ENCODE data around the gene SIGLEC12. TPM values are rescaled to one million over a fixed set of nuclear protein-coding genes. Genes with fewer than 3 reads are reported as not detected.

The SIGLEC12 gene
- not detected in 2 replicates for total RNA-seq (2014; rRNA removed; shearing (Covaris generic))

DNA sequence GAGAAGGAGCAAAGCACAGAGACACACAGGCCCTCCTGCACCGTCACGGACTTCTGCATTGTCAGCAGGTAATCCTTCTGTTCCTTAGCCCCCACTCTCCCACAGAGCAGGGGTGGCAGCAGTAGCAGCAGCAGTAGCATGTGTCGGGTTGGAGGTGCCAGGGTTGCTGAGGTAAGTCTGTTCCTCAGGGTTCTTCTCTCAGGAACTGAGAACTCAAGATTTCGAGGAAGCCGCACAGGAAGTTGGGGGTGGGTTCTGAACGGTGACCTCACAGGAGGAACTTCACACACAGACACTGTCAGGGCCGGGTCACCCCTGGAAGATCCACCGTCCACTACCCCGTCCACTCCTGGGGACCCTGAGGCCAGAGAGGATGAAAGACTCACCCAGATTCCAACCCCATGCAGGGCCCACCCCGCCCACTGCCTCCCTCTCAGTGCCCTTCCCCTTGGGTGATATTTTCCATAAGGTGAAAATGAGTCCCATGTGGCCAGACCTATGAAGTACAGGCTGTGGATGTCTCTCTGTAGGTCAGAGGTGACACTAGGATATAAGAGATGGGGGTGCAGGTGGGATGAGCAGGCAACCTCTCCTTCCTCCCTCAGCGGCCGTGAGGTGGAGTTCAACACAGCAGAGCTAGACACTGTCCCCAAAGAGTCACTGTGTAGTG is at the start of gene SIGLEC12:
TSS of gene SIGLEC12 (minus strand) at position 207 of the 670 bp plus-strand sequence. CDS start at position 140, 67 bp downstream.
- no peak for DNase-seq (ENCODE audit: low spot score)

- DNase-seq (ENCODE audit: low spot score): no peak
Measured at GRCh38 chr19:51550848-51551672, 49.5 kb upstream of the SIGLEC12 start.

- no peak for DNase-seq (ENCODE audit: low spot score)
Measured at GRCh38 chr19:51549533-51550324, 48.1 kb upstream of the SIGLEC12 start.

DNA sequence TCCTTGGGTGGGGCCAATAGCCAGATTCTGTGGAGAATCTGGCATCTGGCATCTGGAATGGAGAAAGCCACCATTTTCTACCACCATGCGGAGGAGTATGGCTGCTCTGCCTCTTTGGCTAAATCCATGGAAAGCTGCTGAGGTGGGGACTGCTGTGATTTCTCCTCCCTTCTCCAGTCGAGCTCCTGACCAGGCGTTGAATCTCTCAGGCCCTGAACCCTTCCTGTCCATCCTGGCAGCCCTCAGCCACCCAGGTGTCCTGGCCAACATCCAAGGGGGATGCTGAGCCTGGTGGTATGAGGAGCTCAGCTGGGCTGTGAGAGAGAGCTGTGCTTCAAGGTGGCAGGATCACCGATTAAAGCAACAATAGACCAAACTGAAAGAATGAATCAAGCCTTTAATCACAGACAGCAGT is 47.3 kb upstream of the SIGLEC12 start:
- DNase-seq (ENCODE audit: low spot score): no peak

GRCh38 chr19:51548213-51548651 is 46.6 kb upstream of the SIGLEC12 start:
- DNase-seq (ENCODE audit: low spot score): no peak

DNA sequence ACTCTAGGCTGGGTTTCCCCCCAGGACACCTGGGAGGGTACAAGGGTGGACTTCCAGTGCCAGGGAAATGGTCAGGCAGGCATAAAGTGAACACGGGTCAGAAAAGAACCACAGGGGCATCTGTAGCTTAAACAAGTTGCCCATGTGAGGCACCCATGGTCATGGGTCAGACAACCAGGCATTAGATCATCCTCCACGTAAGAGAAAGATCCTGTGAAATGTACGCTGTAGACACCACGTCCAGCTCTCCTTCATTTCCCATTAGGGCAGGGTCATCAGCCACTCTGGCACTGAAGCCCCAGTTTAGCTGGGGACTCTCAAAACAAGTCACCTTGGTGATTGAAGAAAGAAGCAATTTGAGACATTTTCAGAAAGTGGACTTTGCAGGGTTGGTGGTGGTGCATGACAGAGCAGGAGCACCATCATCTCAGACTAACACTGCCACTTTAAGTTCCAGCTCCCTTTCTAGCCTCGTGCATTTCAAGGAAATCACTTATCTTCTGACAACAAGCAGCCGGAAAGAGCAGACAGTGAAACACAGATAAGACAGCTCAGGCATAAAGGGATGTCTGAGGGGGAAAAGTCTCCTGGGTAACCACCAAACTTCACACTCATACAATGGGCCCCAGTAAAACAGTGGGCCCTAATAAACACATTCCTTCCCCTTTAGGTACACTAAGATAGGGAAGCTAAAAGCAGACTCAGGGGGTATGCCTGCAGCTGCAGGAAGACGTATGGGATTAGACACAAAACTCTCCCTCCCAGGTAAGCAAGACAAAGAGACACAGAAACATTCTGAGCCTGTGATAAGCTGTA is 46.0 kb upstream of the SIGLEC12 start:
- DNase-seq (ENCODE audit: low spot score): no peak

DNA sequence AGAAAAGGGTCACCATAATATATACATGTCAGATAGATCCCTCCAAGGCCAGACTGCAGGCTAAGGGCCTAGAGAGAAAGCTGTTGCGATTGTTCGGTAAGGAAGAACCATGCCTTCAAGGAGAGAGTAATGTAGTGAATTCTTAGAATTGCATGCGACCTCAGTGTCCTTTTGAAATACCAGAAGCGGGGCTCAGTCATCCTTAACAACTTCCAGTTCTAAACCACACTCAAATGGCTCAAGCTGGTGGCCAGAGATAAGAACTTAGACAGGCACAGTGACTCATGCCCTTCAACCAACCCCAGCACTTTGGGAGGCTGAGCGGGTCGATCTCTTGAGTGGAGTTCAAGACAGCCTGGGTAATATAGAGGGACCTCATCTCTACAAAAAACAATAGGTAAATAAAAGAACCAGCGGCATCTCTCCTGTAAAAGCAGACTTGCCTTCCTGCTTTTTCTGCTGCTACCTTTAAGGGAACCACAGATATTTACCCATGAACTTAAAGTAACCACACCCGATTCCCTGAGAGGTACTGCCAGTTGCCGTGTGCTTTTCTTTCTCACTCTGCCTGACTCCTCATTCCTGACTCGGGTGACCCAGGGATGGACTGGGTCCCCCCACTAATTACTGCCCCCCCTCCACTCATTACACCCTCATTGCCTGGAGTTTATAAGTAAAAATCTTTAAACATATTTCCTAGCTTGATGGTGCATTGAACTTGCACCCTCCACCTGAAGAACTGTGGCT is 45.2 kb upstream of the SIGLEC12 start:
- DNase-seq (ENCODE audit: low spot score): no peak

DNA sequence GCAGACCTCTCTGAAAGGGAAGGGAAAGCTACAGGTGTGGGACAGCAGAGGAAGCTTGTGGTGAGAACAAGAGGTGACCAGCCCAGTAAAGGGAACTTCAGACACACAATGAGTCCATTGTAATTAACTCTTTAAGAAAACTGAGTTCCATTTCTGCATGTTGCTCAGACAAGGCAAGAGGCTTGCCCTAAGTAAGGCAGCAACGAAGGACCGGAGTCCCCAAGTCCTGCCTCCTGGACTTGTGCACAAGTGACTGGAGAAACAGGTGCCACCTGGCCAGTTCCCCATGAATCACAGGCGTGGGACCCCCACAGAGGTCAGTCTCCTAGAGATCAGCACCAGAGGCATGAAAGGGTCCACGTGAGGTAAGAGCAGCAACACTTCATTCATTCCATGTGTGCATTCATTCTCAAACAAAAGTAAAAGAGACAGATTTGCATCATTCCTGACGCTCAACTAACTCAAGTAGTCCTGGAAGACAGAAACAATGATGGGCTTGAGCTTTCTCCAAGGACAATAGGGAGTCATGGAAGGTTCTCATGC is 44.6 kb upstream of the SIGLEC12 start:
- DNase-seq (ENCODE audit: low spot score): no peak

- no peak for DNase-seq (ENCODE audit: low spot score)
Measured at GRCh38 chr19:51544038-51544437, 42.4 kb upstream of the SIGLEC12 start.

DNA sequence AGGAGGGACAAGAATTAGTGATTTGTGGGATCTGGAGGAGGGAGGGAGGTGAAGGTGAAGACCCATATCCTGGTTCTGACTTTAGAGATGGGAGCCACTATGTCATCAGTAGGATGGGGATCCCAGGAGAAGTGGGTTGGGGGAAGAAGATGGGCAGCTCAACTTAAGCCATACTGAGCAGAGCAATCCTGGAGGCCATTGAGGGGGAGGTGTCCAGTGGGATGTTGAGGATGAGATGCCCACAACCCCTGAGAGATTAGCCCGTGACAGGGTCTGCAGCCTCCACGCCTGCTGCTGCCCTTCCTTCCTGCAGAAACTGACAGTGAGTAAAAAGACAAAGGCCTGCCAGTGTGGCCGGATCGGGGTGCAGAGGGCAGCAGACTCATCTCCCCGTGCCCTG is 41.1 kb upstream of the SIGLEC12 start:
- no peak for DNase-seq (ENCODE audit: low spot score)

- DNase-seq (ENCODE audit: low spot score): no peak
Measured at GRCh38 chr19:51541458-51542357, 40.1 kb upstream of the SIGLEC12 start.

- DNase-seq (ENCODE audit: low spot score): no peak
Measured at GRCh38 chr19:51539821-51540366, 38.3 kb upstream of the SIGLEC12 start.

- no peak for DNase-seq (ENCODE audit: low spot score)
Measured at GRCh38 chr19:51535535-51535934, 33.9 kb upstream of the SIGLEC12 start.

DNA sequence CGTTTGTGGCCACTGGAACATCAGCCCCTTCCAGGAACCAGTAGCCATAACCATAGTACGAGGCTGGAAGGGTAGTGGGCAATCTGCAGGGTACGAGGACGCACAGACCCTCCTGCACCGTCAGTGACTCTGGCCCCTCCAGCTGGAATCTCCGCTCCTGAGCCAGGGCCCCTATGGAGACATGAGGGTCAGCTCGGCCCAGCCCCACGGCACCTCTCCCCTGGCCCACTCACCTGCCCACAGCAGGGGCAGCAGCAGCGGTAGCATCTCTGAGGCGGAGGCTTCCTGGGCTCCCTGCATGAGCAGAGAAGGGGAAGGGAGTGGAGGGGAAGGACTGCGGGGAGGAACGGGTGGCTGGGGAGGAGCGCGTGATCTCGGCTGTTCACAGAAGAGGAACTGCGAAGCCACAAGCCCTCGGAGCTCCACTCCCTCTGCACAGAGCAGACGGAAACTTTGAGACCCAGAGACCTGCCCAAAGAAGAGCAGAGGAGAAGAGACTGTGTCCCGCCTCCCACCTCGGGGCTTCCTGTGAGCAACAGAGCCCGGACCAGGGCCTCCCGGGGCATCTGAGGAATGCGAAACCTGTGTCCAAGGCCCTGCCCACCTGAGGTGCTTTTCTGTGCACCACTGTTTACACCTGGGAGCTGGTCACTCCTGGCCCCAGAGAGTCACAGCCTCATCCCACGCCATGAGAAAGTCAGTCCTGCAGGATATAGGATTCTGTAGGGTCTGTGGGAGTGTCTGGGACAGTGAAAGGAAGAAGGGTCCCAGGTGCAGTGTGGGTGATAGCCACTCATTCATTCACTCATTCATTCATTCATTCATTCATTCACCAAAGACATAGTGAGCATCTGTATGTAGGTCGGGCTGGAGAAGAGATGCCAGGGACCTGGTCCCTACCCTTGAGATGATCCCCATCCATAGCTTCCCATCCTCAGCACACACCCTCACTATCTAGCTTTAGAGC is 30.0 kb upstream of the SIGLEC12 start, which contains the start of gene SIGLEC6:
TSS of gene SIGLEC6 (minus strand) at position 322 of the 967 bp plus-strand sequence. CDS start at position 300, 22 bp downstream.
- DNase-seq (ENCODE audit: low spot score): no peak

- DNase-seq (ENCODE audit: low spot score): no peak
Measured at GRCh38 chr19:51530616-51531015, 29.0 kb upstream of the SIGLEC12 start.

GRCh38 chr19:51529301-51529700 is 27.7 kb upstream of the SIGLEC12 start:
- DNase-seq (ENCODE audit: low spot score): no peak

DNA sequence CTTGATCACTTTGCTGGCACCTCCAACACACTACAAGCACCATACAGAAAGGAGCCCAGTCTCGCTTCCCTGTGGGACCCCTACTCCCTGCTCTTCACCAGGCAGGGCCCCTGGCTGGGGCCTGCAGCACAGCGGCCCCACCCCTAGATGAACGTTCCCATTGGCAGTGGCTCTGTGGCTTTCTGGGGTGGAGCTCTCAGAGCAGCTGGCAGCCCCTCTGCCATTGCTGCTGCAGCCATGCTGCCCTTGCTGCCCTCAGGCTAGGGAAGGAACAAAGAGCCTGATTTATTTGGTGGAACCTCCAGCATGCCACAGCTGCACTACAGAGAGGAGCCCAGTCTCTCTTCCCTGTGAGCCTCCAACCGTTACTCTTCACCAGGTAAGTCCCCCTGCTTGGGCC is 24.1 kb upstream of the SIGLEC12 start:
- DNase-seq (ENCODE audit: low spot score): no peak
